Panc1 (cell line): ENCODE measurements around the gene GMDS. TPM values are rescaled to one million over a fixed set of nuclear protein-coding genes. Genes with fewer than 3 reads are reported as not detected.
"Not testable (repeated sequence)": the region's sequence is repeated elsewhere in the genome, so short reads cannot be mapped to it uniquely, and the experiment has no call there.

Experiments used
- ATAC-seq: fragments of 200-7000 bp; cut with Tn5 transposase; 2 replicates; pipeline ENCODE4 v1.9.1; 2020; ENCODE audit warnings: mild to moderate bottlenecking, moderate library complexity
- BruUV-seq: library from RNA; stranded (reverse); fragments of 400-500 nt; replicated peaks from 2 replicates; lab custom pipeline; 2021; lab: Mats Ljungman, UMichigan
- CTCF ChIA-PET: fragments of 300-600 bp; sonication (Branson Sonifier 250); formaldehyde crosslinking; loops from one replicate; lab custom pipeline; 2022; ENCODE audit warnings: antibody characterized with exemption; lab: Charles Lee
- POLR2A ChIA-PET: fragments of 300-600 bp; sonication (Branson Sonifier 250); formaldehyde crosslinking; loops from one replicate; lab custom pipeline; 2022; ENCODE audit warnings: antibody characterized with exemption; lab: Charles Lee
- DNase-seq: peaks from one replicate; pipeline ENCODE4 v3.0.0-alpha.2; 2010; ENCODE audit warnings: low read depth, low spot score
- H3K27ac ChIP-seq: 2 replicates; pipeline ENCODE4 v1.5.1; 2011; ENCODE audit warnings: mild to moderate bottlenecking, low read length, inconsistent platforms
- H3K27me3 ChIP-seq: fragments of 200-500 bp; sonication (Bioruptor generic); 2 replicates; pipeline ENCODE4 v1.6.0; 2014; ENCODE audit warnings: low read length, inconsistent platforms; ENCODE audit not compliant: control insufficient read depth, insufficient read depth
- H3K36me3 ChIP-seq: fragments of 200-500 bp; sonication (Bioruptor generic); 2 replicates; pipeline ENCODE4 v1.5.1; 2014; ENCODE audit warnings: inconsistent platforms, mild to moderate bottlenecking, low read length, moderate library complexity; ENCODE audit not compliant: control insufficient read depth, insufficient read depth
- H3K4me1 ChIP-seq: 2 replicates; pipeline ENCODE4 v1.5.1; 2011; ENCODE audit warnings: inconsistent platforms, mild to moderate bottlenecking, low read length, moderate library complexity; ENCODE audit not compliant: control insufficient read depth, insufficient read depth
- H3K4me3 ChIP-seq, 2 experiments: 2 replicates each; pipeline ENCODE4 v1.5.1; 2011 to 2012; ENCODE audit warnings: low read depth in 2 of 2, low read length in 2 of 2, mild to moderate bottlenecking in 2 of 2, inconsistent platforms in 1 of 2, moderate library complexity in 1 of 2
- H3K9me3 ChIP-seq: fragments of 200-500 bp; sonication (Bioruptor generic); 2 replicates; pipeline ENCODE4 v1.5.1; 2014; ENCODE audit warnings: low read depth, mild to moderate bottlenecking, inconsistent platforms, low read length, moderate library complexity; ENCODE audit not compliant: control insufficient read depth, insufficient read depth
- POLR2AphosphoS5 ChIP-seq: IDR thresholded peaks from 2 replicates; pipeline ENCODE4 v1.6.1; 2012; ENCODE audit warnings: mild to moderate bottlenecking, low read depth, low read length, moderate library complexity
- SIN3A ChIP-seq: IDR thresholded peaks from 2 replicates; pipeline ENCODE4 v1.6.1; 2012; ENCODE audit warnings: low read depth, mild to moderate bottlenecking, low read length, moderate library complexity, borderline replicate concordance; ENCODE audit not compliant: insufficient read depth
- TCF7L2 ChIP-seq: IDR thresholded peaks from 2 replicates; pipeline ENCODE4 v1.6.1; 2011; ENCODE audit warnings: mild to moderate bottlenecking, low read depth, low read length, inconsistent platforms
- in situ Hi-C: cut with HindIII; loops from 2 replicates; pipeline ENCODE4 v1.10.0; 2016; ENCODE audit warnings: low sequenced_read_pairs, low pct_unique_long_range_greater_than_20kb
- intact Hi-C: fragments of 100-400 bp; cut with micrococcal nuclease; formaldehyde crosslinking; loops from one replicate; pipeline ENCODE4 v1.10.0; 2022; ENCODE audit not compliant: unreplicated experiment
- total RNA-seq: library from RNA; stranded (reverse); gene quantifications from one replicate; pipeline ENCODE4 v1.2.1, GENCODE V29; 2021; ENCODE audit not compliant: unreplicated experiment
- TF ChIP-seq, protein P1 (sequence below), 2 experiments: IDR thresholded peaks; 2 replicates each; pipeline ENCODE4 v1.6.1; 2011 to 2012; ENCODE audit warnings: low read depth in 2 of 2, control low read depth in 1 of 2, low read length in 1 of 2, mild to moderate bottlenecking in 1 of 2, moderate library complexity in 1 of 2; ENCODE audit not compliant: insufficient read depth in 1 of 2
- TF ChIP-seq, protein P2 (sequence below): fragments of 450-650 bp; IDR thresholded peaks from 2 replicates; pipeline ENCODE4 v1.5.1; 2017; ENCODE audit warnings: mild to moderate bottlenecking

Gene GMDS
- total RNA-seq, 1 experiment from 2014 or later: 9.8 TPM

DNA sequence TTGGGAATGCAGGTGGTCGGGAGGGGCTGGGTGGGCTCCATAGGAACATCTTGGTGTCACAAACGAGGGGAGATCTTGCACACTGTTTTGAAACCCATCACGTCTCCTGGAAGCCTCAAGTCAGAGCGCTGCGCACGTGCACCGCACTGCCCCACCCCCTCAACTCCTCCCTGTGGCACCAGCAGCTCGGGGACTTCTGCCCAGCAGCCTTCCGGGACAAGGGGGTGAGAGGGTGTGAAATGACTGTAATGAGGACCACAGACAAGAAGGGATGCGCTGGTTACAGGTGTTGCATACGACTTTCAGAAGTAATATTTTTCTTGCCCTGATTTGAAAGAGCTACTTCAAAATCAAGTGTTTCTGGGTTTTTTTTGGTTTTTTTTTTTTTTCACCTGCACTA, 575.4 kb downstream of the GMDS start:
- Histone ChIP-seq H3K36me3 (no peaks in the 10 kb centered on the region), H3K4me1 (peaks cover 2% of the 10 kb centered on the region; the same call in 1 of the 2 replicates), H3K27me3 (no peaks in the 10 kb centered on the region), H3K4me3 (no peak overlapping the region), H3K27ac (no peak overlapping the region), H3K9me3 (no peaks in the 10 kb centered on the region)
- TF ChIP-seq, protein P1, sequence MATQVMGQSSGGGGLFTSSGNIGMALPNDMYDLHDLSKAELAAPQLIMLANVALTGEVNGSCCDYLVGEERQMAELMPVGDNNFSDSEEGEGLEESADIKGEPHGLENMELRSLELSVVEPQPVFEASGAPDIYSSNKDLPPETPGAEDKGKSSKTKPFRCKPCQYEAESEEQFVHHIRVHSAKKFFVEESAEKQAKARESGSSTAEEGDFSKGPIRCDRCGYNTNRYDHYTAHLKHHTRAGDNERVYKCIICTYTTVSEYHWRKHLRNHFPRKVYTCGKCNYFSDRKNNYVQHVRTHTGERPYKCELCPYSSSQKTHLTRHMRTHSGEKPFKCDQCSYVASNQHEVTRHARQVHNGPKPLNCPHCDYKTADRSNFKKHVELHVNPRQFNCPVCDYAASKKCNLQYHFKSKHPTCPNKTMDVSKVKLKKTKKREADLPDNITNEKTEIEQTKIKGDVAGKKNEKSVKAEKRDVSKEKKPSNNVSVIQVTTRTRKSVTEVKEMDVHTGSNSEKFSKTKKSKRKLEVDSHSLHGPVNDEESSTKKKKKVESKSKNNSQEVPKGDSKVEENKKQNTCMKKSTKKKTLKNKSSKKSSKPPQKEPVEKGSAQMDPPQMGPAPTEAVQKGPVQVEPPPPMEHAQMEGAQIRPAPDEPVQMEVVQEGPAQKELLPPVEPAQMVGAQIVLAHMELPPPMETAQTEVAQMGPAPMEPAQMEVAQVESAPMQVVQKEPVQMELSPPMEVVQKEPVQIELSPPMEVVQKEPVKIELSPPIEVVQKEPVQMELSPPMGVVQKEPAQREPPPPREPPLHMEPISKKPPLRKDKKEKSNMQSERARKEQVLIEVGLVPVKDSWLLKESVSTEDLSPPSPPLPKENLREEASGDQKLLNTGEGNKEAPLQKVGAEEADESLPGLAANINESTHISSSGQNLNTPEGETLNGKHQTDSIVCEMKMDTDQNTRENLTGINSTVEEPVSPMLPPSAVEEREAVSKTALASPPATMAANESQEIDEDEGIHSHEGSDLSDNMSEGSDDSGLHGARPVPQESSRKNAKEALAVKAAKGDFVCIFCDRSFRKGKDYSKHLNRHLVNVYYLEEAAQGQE (IDR thresholded peaks at IDR 0.05; ENCODE audit: insufficient read depth in 1 of 2, low read depth in 2 of 2, low read length in 1 of 2): no peak
- TF ChIP-seq, protein P2, sequence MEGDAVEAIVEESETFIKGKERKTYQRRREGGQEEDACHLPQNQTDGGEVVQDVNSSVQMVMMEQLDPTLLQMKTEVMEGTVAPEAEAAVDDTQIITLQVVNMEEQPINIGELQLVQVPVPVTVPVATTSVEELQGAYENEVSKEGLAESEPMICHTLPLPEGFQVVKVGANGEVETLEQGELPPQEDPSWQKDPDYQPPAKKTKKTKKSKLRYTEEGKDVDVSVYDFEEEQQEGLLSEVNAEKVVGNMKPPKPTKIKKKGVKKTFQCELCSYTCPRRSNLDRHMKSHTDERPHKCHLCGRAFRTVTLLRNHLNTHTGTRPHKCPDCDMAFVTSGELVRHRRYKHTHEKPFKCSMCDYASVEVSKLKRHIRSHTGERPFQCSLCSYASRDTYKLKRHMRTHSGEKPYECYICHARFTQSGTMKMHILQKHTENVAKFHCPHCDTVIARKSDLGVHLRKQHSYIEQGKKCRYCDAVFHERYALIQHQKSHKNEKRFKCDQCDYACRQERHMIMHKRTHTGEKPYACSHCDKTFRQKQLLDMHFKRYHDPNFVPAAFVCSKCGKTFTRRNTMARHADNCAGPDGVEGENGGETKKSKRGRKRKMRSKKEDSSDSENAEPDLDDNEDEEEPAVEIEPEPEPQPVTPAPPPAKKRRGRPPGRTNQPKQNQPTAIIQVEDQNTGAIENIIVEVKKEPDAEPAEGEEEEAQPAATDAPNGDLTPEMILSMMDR: no peak
- TF ChIP-seq TCF7L2: no peak
- no peak for TF ChIP-seq POLR2AphosphoS5
- no peak for TF ChIP-seq SIN3A
- in situ Hi-C loops (no loop called here), intact Hi-C loops (no loop called here)
- POLR2A ChIA-PET: no interaction called here
- no peak for ATAC-seq
- no TSS peak for BruUV-seq
- no peak for DNase-seq
- CTCF ChIA-PET: interaction anchor here (0.6 to 0.7 kb wide), 2 partner anchors 17 to 236 kb away, joined by 3 to 8 read pairs; no protein-coding TSS in a partner anchor

DNA sequence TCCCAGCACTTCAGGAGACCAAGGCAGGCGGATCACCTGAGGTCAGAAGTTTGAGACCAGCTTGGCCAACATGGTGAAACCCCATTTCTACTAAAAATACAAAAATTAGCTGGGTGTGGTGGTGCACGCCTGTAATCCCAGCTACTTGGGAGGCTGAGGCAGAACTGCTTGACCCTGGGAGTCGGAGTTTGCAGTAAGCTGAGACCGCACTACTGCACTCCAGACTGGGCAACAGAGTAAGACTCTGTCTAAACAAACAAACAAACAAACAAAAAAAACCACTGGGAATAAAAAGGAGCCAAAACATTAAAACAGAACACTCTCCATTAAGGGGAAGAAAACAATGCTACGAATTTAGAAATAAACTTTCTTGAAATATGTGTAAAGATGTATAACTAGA, 576.9 kb downstream of the GMDS start:
- in situ Hi-C loops, H3K27me3 ChIP-seq, H3K9me3 ChIP-seq, BruUV-seq, H3K36me3 ChIP-seq, H3K27ac ChIP-seq, ATAC-seq, H3K4me3 ChIP-seq, CTCF ChIA-PET, H3K4me1 ChIP-seq, intact Hi-C loops, DNase-seq, POLR2A ChIA-PET: not testable (repeated sequence)

DNA sequence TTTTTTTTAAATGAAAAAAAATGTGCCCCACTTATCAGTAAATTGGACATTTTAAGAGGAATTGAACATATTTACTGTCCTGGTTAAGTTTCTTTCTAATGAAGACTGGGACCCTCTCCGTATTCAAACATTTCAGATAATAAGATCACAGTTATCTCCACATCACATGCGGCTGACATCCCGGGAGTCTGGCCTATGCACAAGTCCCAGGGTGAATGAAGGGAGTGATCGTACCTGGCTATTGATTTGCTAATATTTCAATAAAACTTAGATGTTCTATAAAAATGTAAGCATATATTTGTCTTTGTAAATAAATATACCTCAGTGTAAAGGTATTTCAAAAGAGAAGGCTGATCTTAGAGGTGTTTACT, 577.6 kb downstream of the GMDS start:
- Histone ChIP-seq H3K9me3 (no peaks in the 10 kb centered on the region), H3K27ac (no peak overlapping the region), H3K27me3 (no peaks in the 10 kb centered on the region), H3K4me1 (peaks cover 2% of the 10 kb centered on the region; the same call in 1 of the 2 replicates), H3K36me3 (no peaks in the 10 kb centered on the region), H3K4me3 (no peak overlapping the region)
- BruUV-seq: no TSS peak
- no peak for TF ChIP-seq SIN3A
- TF ChIP-seq, protein P1 (IDR thresholded peaks at IDR 0.05; ENCODE audit: insufficient read depth in 1 of 2, low read depth in 2 of 2, low read length in 1 of 2): no peak
- TF ChIP-seq TCF7L2: no peak
- TF ChIP-seq, protein P2: no peak
- no peak for TF ChIP-seq POLR2AphosphoS5
- DNase-seq: no peak
- no peak for ATAC-seq
- ChIA-PET CTCF (no interaction called here), POLR2A (no interaction called here)
- in situ Hi-C loops (no loop called here), intact Hi-C loops (no loop called here)
